ENCODE measurements around the gene CCNF.
"Not testable (repeated sequence)": the region's sequence is repeated elsewhere in the genome, so short reads cannot be mapped to it uniquely, and the experiment has no call there.

Gene CCNF

GRCh38 chr16:2472885-2473445 lies 43.7 kb downstream of the CCNF start:
- DNase-seq: no peak

DNA sequence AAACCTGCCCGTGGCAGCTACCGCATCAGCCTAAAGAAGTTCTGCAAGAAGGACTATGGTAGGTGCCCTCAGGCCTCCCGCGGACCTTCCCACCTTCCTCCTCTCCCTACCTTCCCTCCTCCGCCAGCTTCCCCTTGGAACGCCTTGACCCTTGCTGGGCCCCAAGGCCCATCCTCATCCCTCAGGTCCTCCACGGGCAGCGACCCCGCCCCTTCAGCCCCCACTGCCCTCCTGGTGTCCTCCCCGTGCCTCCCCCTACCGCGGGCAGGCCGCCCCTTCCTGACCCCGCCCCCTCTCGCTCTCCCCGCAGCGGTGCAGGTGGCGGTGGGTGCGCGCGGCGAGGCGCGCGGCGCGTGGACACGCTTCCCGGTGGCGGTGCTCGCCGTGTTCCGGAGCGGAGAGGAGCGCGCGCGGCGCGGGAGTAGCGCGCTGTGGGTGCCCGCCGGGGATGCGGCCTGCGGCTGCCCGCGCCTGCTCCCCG lies 44.2 kb downstream of the CCNF start:
- no peak for DNase-seq

GRCh38 chr16:2473999-2474876 lies 45.0 kb downstream of the CCNF start:
- DNase-seq: no peak

- DNase-seq: peak; percentile 37
Observed at GRCh38 chr16:2474877-2475412, 45.7 kb downstream of the CCNF start, which contains the start of gene TBC1D24. Gene TBC1D24, plus strand, starts transcription at chr16:2475127. Its CDS starts 21,022 bp downstream, at chr16:2496149.

DNA sequence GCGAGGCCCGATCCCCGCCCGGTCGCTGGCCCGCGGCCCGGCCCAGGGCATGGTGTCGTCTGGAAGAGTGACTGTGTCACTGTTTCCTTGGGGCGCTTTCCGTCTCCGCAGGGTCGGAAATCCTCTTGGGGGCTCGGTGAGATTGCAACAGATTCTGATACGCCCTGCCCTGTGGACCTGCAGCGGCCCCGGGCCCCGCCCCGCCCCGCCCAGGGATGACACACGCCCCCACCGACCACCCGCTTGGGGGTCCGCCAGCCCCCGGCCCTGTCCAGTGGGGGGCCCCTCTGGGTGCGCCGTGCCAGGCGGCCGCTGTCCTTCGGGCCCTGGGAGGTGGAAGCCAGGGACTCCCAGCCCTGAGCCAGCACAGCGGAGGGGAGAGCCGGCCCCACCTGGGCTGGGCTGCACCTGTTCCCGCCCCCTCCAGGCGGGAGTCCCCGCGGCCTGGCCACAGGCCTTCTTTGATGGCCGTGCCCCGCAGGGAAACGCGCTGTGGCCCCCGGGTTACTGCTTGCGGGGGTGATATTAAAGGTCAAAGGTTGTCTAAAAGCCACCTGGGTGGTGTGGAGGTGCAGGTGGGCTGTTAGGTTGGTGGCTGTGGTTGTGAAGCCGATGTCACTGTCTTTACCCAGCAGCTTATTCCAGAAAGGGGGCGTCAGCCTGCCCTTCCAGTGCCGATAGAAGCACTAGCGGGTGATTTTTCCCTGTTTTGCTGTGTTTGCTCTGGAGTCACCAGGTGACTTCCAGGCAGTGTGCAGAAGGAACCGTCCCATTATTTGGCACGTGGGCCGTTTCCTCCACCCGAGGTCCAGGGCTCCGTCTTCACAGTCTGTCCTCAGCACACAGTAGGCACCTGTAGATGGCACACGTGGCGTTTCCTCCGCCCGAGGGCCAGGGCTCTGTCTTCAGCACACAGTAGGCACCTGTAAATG lies 46.4 kb downstream of the CCNF start:
- no peak for DNase-seq

GRCh38 chr16:2476345-2476720 lies 47.1 kb downstream of the CCNF start:
- no peak for DNase-seq

DNA sequence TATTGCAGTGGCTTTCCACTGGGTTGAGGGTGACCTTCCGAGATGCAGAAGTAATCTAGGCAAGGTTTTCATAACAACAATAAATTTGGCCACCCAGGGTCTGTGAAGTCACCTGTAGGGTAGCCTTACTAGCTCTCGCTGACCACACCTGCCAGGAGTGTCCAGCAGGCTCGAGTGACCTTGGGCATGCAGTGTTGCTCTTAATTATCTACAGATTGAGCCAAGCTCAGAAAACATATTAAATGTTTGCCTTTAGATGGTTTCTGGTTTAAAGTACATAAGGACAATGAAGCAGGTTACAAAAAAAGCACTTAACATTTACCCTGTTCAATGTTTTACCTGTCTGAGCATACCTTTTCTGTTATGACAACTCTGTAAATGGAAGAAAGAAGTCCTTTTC lies 47.5 kb downstream of the CCNF start:
- no peak for DNase-seq

DNA sequence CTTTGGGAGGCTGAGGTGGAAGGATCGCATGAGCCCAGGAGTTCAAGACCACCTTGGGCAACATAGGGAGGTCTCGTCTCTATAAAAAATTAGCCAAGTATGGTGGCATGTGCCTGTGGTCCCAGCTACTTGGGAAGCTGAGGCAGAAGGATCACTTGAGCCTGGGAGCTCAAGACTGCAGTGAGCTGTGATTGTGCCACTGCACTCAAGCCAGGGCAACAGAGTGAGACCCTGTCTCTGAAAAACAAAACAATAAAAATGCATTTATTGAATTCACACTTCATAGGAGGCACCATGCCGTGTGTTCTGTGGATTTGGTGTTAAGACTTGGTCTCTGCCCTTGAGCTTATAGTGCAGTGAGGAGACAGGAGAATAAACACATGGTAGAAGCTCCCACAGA lies 48.1 kb downstream of the CCNF start:
- no peak for DNase-seq

DNA sequence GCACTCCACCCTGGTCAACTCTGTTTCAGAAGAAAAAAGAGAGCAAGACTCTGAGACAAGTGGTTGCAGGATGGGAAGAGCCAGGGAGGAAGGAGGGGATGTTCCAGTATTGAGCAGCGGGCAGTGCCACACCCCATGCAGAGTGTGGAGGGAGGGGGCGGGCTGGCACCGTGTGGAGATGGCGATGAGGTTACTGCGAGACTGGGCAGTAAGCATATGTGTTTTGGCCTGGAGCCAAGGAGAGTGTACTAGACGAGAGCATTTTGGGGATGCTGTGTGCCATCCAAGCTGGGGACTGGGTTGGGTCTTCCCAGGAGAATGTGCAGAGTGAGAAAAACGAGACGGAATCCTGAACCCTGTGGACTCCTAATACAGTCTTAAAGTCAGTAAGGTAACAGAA lies 49.0 kb downstream of the CCNF start:
- DNase-seq: no peak

GRCh38 chr16:2479996-2480395 lies 50.7 kb downstream of the CCNF start:
- not testable (repeated sequence) for DNase-seq

- DNase-seq: no peak
Observed at GRCh38 chr16:2480948-2481347, 51.7 kb downstream of the CCNF start.

- no peak for DNase-seq
Observed at GRCh38 chr16:2481676-2482075, 52.4 kb downstream of the CCNF start.

- DNase-seq: no peak
Observed at GRCh38 chr16:2482249-2482648, 53.0 kb downstream of the CCNF start.

DNA sequence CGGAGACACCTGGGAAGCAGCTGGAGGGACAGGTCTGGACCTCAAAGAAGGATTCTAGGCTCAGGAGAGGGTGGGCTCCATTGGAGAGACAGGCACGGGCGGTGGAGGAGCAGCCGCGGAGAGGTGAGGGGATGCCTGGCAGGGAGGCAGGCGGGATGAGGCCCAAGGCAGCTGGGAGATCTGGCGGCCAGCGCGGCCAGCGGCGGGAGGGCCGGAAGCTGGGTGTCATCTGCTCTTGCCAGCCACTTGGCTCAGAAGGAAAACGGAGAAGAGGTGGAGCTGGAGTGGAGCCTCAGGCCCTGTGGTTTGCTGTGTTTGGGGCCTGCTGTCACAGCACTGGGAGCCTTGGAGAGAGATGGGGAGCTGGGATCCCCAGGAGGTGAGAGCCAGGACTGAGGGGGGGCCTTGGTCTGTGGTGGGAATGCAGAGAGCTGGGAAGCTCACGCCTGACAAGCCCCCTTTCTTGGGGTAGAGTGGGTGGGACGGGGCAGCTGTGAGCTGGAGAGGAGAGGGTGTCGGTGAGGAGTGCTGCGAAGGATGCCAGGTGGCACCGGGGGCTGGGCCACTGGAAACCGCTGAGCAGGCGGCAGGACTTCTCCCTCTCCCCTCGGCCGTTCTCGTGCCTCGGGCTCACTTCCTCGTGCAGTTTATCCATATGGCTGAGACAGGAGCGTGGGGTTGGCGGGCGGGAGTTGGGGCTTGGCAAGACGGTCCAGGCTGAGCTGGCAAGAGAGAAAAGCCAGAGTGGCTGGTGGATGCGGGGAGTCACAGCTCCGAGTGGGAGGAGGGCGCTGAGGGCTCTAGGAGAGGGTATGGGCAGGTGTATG lies 53.7 kb downstream of the CCNF start:
- DNase-seq: no peak

DNA sequence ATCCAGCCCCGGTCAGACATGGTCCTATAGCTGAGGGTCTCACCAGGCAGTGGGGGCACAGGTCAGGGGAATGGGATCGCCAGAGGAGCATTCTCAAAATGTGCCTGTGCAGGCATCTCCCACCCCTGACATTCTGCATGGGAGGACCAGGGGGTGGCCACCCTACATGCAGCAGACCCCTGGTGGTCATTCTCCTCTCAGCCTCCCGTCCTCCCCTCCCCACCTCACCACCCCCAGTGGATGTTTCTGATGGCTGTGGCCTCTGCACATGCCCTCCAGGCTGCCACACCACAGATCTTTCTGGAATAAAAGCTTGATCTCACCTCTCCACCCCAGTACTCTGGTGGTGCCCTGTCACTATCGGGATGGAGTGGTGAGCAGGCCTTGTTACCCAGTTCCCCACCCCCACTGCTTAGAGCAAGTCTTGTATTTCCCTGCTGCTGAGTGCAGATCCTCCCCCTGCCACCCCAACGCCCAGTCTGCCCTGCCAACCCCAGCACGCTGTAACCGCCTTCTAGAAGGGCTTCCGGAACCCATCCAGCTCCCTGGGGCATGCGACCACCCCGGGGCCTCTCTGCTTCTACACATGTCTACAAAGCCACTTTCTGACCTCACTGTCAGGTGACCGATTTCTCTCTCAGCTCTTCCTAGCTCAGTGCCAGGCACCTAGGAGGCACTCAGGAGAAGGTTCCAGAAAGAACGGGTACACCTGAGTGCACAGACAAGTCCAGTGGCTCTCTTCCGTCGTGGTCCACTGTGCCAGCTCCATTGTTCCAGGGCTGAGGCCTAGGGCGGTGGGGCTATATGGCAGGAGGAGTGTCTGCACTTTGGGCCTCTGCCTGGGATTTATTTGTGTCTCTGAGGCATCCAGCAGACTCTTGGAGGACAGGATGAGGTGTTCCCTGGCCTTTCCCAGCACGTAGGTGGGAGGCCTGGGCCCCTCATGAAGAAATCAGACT lies 55.0 kb downstream of the CCNF start:
- DNase-seq: no peak

- no peak for DNase-seq
Observed at GRCh38 chr16:2484898-2485508, 55.8 kb downstream of the CCNF start.

GRCh38 chr16:2485811-2486507 lies 56.7 kb downstream of the CCNF start:
- DNase-seq: no peak

DNA sequence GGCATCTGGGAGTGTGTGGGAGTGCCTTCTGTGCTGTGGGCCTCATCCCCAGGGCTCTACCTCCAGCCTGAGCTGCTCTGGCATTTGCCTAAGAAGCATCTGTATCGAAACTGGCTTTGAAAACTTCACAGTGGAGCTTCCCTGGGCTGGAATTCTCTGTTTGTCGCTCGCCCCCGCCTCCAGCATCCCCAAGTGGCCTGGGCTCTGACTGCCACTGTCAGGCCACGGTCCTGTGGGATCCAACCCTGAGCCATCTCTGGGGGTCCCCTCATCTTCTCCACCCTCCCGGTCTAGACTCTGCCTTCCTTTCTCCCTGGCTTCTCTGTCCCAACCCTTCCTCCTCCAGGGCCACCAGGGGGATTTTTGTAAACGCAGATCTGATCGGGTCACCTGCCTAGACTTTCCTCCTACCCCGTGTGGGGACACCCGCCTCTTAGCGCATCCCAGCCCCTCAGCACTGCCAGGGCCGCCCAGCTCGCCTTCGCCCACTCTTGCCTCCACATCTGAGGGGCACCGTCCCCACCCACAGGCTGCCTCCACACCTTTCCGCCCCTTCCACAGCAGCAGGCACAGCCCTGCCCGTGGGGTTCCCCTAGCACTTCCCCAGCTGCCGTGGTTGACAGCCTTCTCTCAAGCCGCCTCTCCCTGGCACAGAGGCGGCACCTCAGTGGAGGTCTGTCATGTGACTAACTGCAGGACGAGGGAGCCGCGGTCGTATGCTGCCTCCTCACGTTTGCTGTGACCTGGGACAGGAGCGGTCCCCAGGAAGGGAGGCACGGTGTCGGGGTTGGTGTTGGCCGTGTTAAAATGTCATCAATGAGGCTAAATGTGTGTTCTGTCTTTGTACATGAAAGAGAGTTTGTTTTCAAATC lies 57.6 kb downstream of the CCNF start:
- DNase-seq: no peak

- no peak for DNase-seq
Observed at GRCh38 chr16:2487517-2487842, 58.2 kb downstream of the CCNF start.
